ENCODE results near the gene IPPK.

Gene IPPK

GRCh38 chr9:92666912-92667532 lies 2.9 kb downstream of the IPPK start:
- H3K9ac ChIP-seq (ENCODE audit: low read depth in 1 of 2, low read length in 2 of 2), result no peak overlapping the region
- no peak overlapping the region for H3K27ac ChIP-seq (ENCODE audit: low read depth in 2 of 2, low read length in 2 of 2)
- peaks cover 4 to 11% of the 10 kb centered on the region in 2 donors for H3K4me1 ChIP-seq (ENCODE audit: control insufficient read depth in 2 of 2, insufficient read depth in 2 of 2, low read length in 2 of 2)

GRCh38 chr9:92666236-92666635 lies 3.7 kb downstream of the IPPK start:
- Histone ChIP-seq H3K9ac (ENCODE audit: low read depth in 1 of 2, low read length in 2 of 2) (no peak overlapping the region), H3K4me3 (ENCODE audit: low read length in 2 of 2) (no peak overlapping the region), H3K4me1 (ENCODE audit: control insufficient read depth in 2 of 2, insufficient read depth in 2 of 2, low read length in 2 of 2) (peaks cover 4 to 9% of the 10 kb centered on the region in 2 donors), H3K9me3 (ENCODE audit: control insufficient read depth in 2 of 2, low read length in 2 of 2) (no peaks in the 10 kb centered on the region), H3K36me3 (ENCODE audit: control insufficient read depth in 2 of 2, insufficient read depth in 2 of 2, low read length in 2 of 2) (peaks cover 2 to 9% of the 10 kb centered on the region in 2 donors), H3K27ac (ENCODE audit: low read depth in 2 of 2, low read length in 2 of 2) (no peak overlapping the region), H3K27me3 (ENCODE audit: control insufficient read depth in 2 of 2, insufficient read depth in 2 of 2, low read length in 2 of 2) (no peaks in the 10 kb centered on the region)

More at GRCh38 chr9:92666912-92667532, 2.9 kb downstream of the IPPK start:
- no peaks in the 10 kb centered on the region for H3K27me3 ChIP-seq (ENCODE audit: control insufficient read depth in 2 of 2, insufficient read depth in 2 of 2, low read length in 2 of 2)
- no peak overlapping the region for H3K4me3 ChIP-seq (ENCODE audit: low read length in 2 of 2)
- no peaks in the 10 kb centered on the region for H3K9me3 ChIP-seq (ENCODE audit: control insufficient read depth in 2 of 2, low read length in 2 of 2)
- peaks cover 2 to 9% of the 10 kb centered on the region in 2 donors for H3K36me3 ChIP-seq (ENCODE audit: control insufficient read depth in 2 of 2, insufficient read depth in 2 of 2, low read length in 2 of 2)

GRCh38 chr9:92665836-92666235 lies 4.1 kb downstream of the IPPK start:
- Histone ChIP-seq H3K9me3 (ENCODE audit: control insufficient read depth in 2 of 2, low read length in 2 of 2) (no peaks in the 10 kb centered on the region), H3K4me1 (ENCODE audit: control insufficient read depth in 2 of 2, insufficient read depth in 2 of 2, low read length in 2 of 2) (peaks cover 4 to 7% of the 10 kb centered on the region in 2 donors), H3K27me3 (ENCODE audit: control insufficient read depth in 2 of 2, insufficient read depth in 2 of 2, low read length in 2 of 2) (no peaks in the 10 kb centered on the region), H3K9ac (ENCODE audit: low read depth in 1 of 2, low read length in 2 of 2) (no peak overlapping the region), H3K36me3 (ENCODE audit: control insufficient read depth in 2 of 2, insufficient read depth in 2 of 2, low read length in 2 of 2) (peaks cover 2 to 9% of the 10 kb centered on the region in 2 donors), H3K4me3 (ENCODE audit: low read length in 2 of 2) (no peak overlapping the region), H3K27ac (ENCODE audit: low read depth in 2 of 2, low read length in 2 of 2) (no peak overlapping the region)

- peaks cover 4 to 7% of the 10 kb centered on the region in 2 donors for H3K4me1 ChIP-seq (ENCODE audit: control insufficient read depth in 2 of 2, insufficient read depth in 2 of 2, low read length in 2 of 2)
- H3K9me3 ChIP-seq (ENCODE audit: control insufficient read depth in 2 of 2, low read length in 2 of 2), result no peaks in the 10 kb centered on the region
- H3K36me3 ChIP-seq (ENCODE audit: control insufficient read depth in 2 of 2, insufficient read depth in 2 of 2, low read length in 2 of 2), result peaks cover 0 to 9% of the 10 kb centered on the region in 2 donors
- no peak overlapping the region for H3K27ac ChIP-seq (ENCODE audit: low read depth in 2 of 2, low read length in 2 of 2)
- H3K27me3 ChIP-seq (ENCODE audit: control insufficient read depth in 2 of 2, insufficient read depth in 2 of 2, low read length in 2 of 2), result no peaks in the 10 kb centered on the region
- no peak overlapping the region for H3K4me3 ChIP-seq (ENCODE audit: low read length in 2 of 2)
- no peak overlapping the region for H3K9ac ChIP-seq (ENCODE audit: low read depth in 1 of 2, low read length in 2 of 2)
These were observed 5.4 kb downstream of the IPPK start for GRCh38 chr9:92664394-92665152.

- no peak overlapping the region for H3K4me3 ChIP-seq (ENCODE audit: low read length in 2 of 2)
These were observed 6.0 kb downstream of the IPPK start for GRCh38 chr9:92663951-92664350.

GRCh38 chr9:92663126-92663525 lies 6.8 kb downstream of the IPPK start:
- Histone ChIP-seq H3K27me3 (ENCODE audit: control insufficient read depth in 2 of 2, insufficient read depth in 2 of 2, low read length in 2 of 2) (no peaks in the 10 kb centered on the region), H3K27ac (ENCODE audit: low read depth in 2 of 2, low read length in 2 of 2) (no peak overlapping the region), H3K4me1 (ENCODE audit: control insufficient read depth in 2 of 2, insufficient read depth in 2 of 2, low read length in 2 of 2) (no peaks in the 10 kb centered on the region), H3K4me3 (ENCODE audit: low read length in 2 of 2) (no peak overlapping the region), H3K9me3 (ENCODE audit: control insufficient read depth in 2 of 2, low read length in 2 of 2) (no peaks in the 10 kb centered on the region), H3K9ac (ENCODE audit: low read depth in 1 of 2, low read length in 2 of 2) (no peak overlapping the region), H3K36me3 (ENCODE audit: control insufficient read depth in 2 of 2, insufficient read depth in 2 of 2, low read length in 2 of 2) (peaks cover 4 to 12% of the 10 kb centered on the region in 2 donors)

More at GRCh38 chr9:92663951-92664350, 6.0 kb downstream of the IPPK start:
- H3K27me3 ChIP-seq (ENCODE audit: control insufficient read depth in 2 of 2, insufficient read depth in 2 of 2, low read length in 2 of 2), result no peaks in the 10 kb centered on the region
- no peaks in the 10 kb centered on the region for H3K9me3 ChIP-seq (ENCODE audit: control insufficient read depth in 2 of 2, low read length in 2 of 2)
- H3K36me3 ChIP-seq (ENCODE audit: control insufficient read depth in 2 of 2, insufficient read depth in 2 of 2, low read length in 2 of 2), result peaks cover 0 to 9% of the 10 kb centered on the region in 2 donors
- H3K9ac ChIP-seq (ENCODE audit: low read depth in 1 of 2, low read length in 2 of 2), result no peak overlapping the region
- no peak overlapping the region for H3K27ac ChIP-seq (ENCODE audit: low read depth in 2 of 2, low read length in 2 of 2)
- H3K4me1 ChIP-seq (ENCODE audit: control insufficient read depth in 2 of 2, insufficient read depth in 2 of 2, low read length in 2 of 2), result peaks cover 4 to 5% of the 10 kb centered on the region in 2 donors

- no peak overlapping the region for H3K27ac ChIP-seq (ENCODE audit: low read depth in 2 of 2, low read length in 2 of 2)
- H3K9me3 ChIP-seq (ENCODE audit: control insufficient read depth in 2 of 2, low read length in 2 of 2), result no peaks in the 10 kb centered on the region
- peaks cover 5 to 13% of the 10 kb centered on the region in 2 donors for H3K36me3 ChIP-seq (ENCODE audit: control insufficient read depth in 2 of 2, insufficient read depth in 2 of 2, low read length in 2 of 2)
- H3K9ac ChIP-seq (ENCODE audit: low read depth in 1 of 2, low read length in 2 of 2), result no peak overlapping the region
- no peaks in the 10 kb centered on the region for H3K4me1 ChIP-seq (ENCODE audit: control insufficient read depth in 2 of 2, insufficient read depth in 2 of 2, low read length in 2 of 2)
- H3K4me3 ChIP-seq (ENCODE audit: low read length in 2 of 2), result no peak overlapping the region
- no peaks in the 10 kb centered on the region for H3K27me3 ChIP-seq (ENCODE audit: control insufficient read depth in 2 of 2, insufficient read depth in 2 of 2, low read length in 2 of 2)
These were observed 8.2 kb downstream of the IPPK start for GRCh38 chr9:92661743-92662142.

GRCh38 chr9:92661127-92661526 lies 8.8 kb downstream of the IPPK start:
- no peaks in the 10 kb centered on the region for H3K27me3 ChIP-seq (ENCODE audit: control insufficient read depth in 2 of 2, insufficient read depth in 2 of 2, low read length in 2 of 2)
- H3K27ac ChIP-seq (ENCODE audit: low read depth in 2 of 2, low read length in 2 of 2), result no peak overlapping the region
- H3K4me3 ChIP-seq (ENCODE audit: low read length in 2 of 2), result no peak overlapping the region
- no peaks in the 10 kb centered on the region for H3K4me1 ChIP-seq (ENCODE audit: control insufficient read depth in 2 of 2, insufficient read depth in 2 of 2, low read length in 2 of 2)
- no peaks in the 10 kb centered on the region for H3K9me3 ChIP-seq (ENCODE audit: control insufficient read depth in 2 of 2, low read length in 2 of 2)
- no peak overlapping the region for H3K9ac ChIP-seq (ENCODE audit: low read depth in 1 of 2, low read length in 2 of 2)
- peaks cover 7 to 14% of the 10 kb centered on the region in 2 donors for H3K36me3 ChIP-seq (ENCODE audit: control insufficient read depth in 2 of 2, insufficient read depth in 2 of 2, low read length in 2 of 2)

GRCh38 chr9:92660266-92660665 lies 9.7 kb downstream of the IPPK start:
- Histone ChIP-seq H3K9ac (ENCODE audit: low read depth in 1 of 2, low read length in 2 of 2) (no peak overlapping the region), H3K4me3 (ENCODE audit: low read length in 2 of 2) (no peak overlapping the region), H3K27ac (ENCODE audit: low read depth in 2 of 2, low read length in 2 of 2) (no peak overlapping the region)

GRCh38 chr9:92659601-92660000 lies 10.3 kb downstream of the IPPK start:
- no peak overlapping the region for H3K27ac ChIP-seq (ENCODE audit: low read depth in 2 of 2, low read length in 2 of 2)
- no peaks in the 10 kb centered on the region for H3K27me3 ChIP-seq (ENCODE audit: control insufficient read depth in 2 of 2, insufficient read depth in 2 of 2, low read length in 2 of 2)
- H3K4me3 ChIP-seq (ENCODE audit: low read length in 2 of 2), result no peak overlapping the region
- H3K9me3 ChIP-seq (ENCODE audit: control insufficient read depth in 2 of 2, low read length in 2 of 2), result no peaks in the 10 kb centered on the region
- H3K36me3 ChIP-seq (ENCODE audit: control insufficient read depth in 2 of 2, insufficient read depth in 2 of 2, low read length in 2 of 2), result peaks cover 14 to 19% of the 10 kb centered on the region in 2 donors
- peaks cover 3 to 7% of the 10 kb centered on the region in 2 donors for H3K4me1 ChIP-seq (ENCODE audit: control insufficient read depth in 2 of 2, insufficient read depth in 2 of 2, low read length in 2 of 2)
- no peak overlapping the region for H3K9ac ChIP-seq (ENCODE audit: low read depth in 1 of 2, low read length in 2 of 2)

More at GRCh38 chr9:92660266-92660665, 9.7 kb downstream of the IPPK start:
- H3K27me3 ChIP-seq (ENCODE audit: control insufficient read depth in 2 of 2, insufficient read depth in 2 of 2, low read length in 2 of 2), result no peaks in the 10 kb centered on the region
- H3K36me3 ChIP-seq (ENCODE audit: control insufficient read depth in 2 of 2, insufficient read depth in 2 of 2, low read length in 2 of 2), result peaks cover 11 to 17% of the 10 kb centered on the region in 2 donors
- H3K9me3 ChIP-seq (ENCODE audit: control insufficient read depth in 2 of 2, low read length in 2 of 2), result no peaks in the 10 kb centered on the region
- H3K4me1 ChIP-seq (ENCODE audit: control insufficient read depth in 2 of 2, insufficient read depth in 2 of 2, low read length in 2 of 2), result peaks cover 0 to 2% of the 10 kb centered on the region in 2 donors

Data from mucosa of rectum (tissue), 2 donors.